Measurements from ENCODE around the gene LARP7.

DNA sequence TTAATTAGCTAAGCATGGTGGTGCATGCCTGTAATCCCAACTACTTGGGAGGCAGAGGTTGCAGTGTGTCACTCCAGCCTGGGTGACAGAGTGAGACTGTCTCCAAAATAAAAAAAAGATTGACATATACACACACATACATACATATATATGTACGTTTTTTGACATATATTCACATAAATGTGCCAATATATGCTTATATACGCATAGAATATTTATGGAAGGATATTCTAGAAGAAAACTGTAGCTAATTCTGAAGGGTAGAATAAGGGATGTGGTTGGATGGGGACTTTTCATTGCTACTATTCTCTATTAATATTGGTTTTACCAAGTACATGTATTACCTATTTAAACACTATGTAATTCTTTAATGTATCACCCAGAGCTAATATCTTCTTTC lies 20.0 kb upstream of the LARP7 start:
- TF ChIP-seq ZNF274 (IDR thresholded peaks at IDR 0.05; ENCODE audit: low read depth, low read length): no peak
- no peak for TF ChIP-seq SUZ12 (IDR thresholded peaks at IDR 0.05; ENCODE audit: extremely low read depth, insufficient read depth, insufficient read length)

Data from NT2/D1 (cell line).